HepG2 (cell line): Measurements from ENCODE around the gene STK39. TPM values are rescaled to one million over a fixed set of nuclear protein-coding genes. Genes with fewer than 3 reads are reported as not detected.

Experiments used
- AHDC1 ChIP-seq: sonication (generic); formaldehyde crosslinking; IDR thresholded peaks from 2 replicates; pipeline ENCODE4 v1.5.1; 2020; ENCODE audit warnings: mild to moderate bottlenecking, missing genetic modification reagents, borderline replicate concordance
- ATF5 ChIP-seq: sonication (generic); formaldehyde crosslinking; IDR thresholded peaks from 2 replicates; pipeline ENCODE4 v1.4.0; 2020; ENCODE audit warnings: mild to moderate bottlenecking, low read depth, missing genetic modification reagents
- CCDC6 ChIP-seq: sonication (generic); formaldehyde crosslinking; IDR thresholded peaks from 2 replicates; pipeline ENCODE4 v1.8.1; 2022; ENCODE audit warnings: mild to moderate bottlenecking, missing genetic modification reagents, moderate library complexity
- CEBPB ChIP-seq: IDR thresholded peaks from 2 replicates; pipeline ENCODE4 v1.6.1; 2011; ENCODE audit warnings: low read depth, low read length, improper control_type of control experiment, borderline replicate concordance
- CHD4 ChIP-seq: fragments of 200-600 bp; sonication (generic); IDR thresholded peaks from 2 replicates; pipeline ENCODE4 v1.7.0; 2017; ENCODE audit warnings: mild to moderate bottlenecking, low read length, borderline replicate concordance
- CREM ChIP-seq, 2 experiments: sonication (generic) in 1 of 2; formaldehyde crosslinking in 1 of 2; IDR thresholded peaks; 2 replicates each; pipeline versions ENCODE4 v1.4.0 to v1.6.1; 2016 to 2020; ENCODE audit warnings: antibody characterized with exemption in 1 of 2, mild to moderate bottlenecking in 1 of 2, missing genetic modification reagents in 1 of 2
- ERF ChIP-seq: IDR thresholded peaks from 2 replicates; pipeline ENCODE4 v1.6.1; 2018; ENCODE audit warnings: missing biosample characterization, missing genetic modification reagents
- HCFC1 ChIP-seq: fragments of 150-350 bp; IDR thresholded peaks from 2 replicates; pipeline ENCODE4 v1.6.1; 2014; ENCODE audit warnings: low read depth, low read length
- JUN ChIP-seq: sonication (generic); formaldehyde crosslinking; IDR thresholded peaks from 2 replicates; pipeline ENCODE4 v1.4.0; 2020; ENCODE audit warnings: mild to moderate bottlenecking, missing genetic modification reagents
- KAT2B ChIP-seq: fragments of 150-350 bp; IDR thresholded peaks from 2 replicates; pipeline ENCODE4 v1.6.1; 2014; ENCODE audit warnings: low read depth, low read length, borderline replicate concordance
- MXD4 ChIP-seq: IDR thresholded peaks from 2 replicates; pipeline ENCODE4 v1.6.1; 2016; ENCODE audit warnings: mild to moderate bottlenecking, missing biosample characterization, missing genetic modification reagents
- NFYB ChIP-seq: sonication (generic); formaldehyde crosslinking; IDR thresholded peaks from 2 replicates; pipeline ENCODE4 v1.4.0; 2020; ENCODE audit warnings: missing genetic modification reagents
- NONO ChIP-seq, 2 experiments: fragments of 450-650 bp in 1 of 2; sonication (generic) in 1 of 2; formaldehyde crosslinking in 1 of 2; IDR thresholded peaks in 1 of 2; conservative IDR thresholded peaks in 1 of 2; 2 replicates each; pipeline versions ENCODE4 v1.6.1 to v1.8.0; 2017 to 2022; ENCODE audit warnings: mild to moderate bottlenecking in 1 of 2, missing genetic modification reagents in 1 of 2, moderate library complexity in 1 of 2
- NR2F6 ChIP-seq, 2 experiments: IDR thresholded peaks; 2 replicates each; pipeline ENCODE4 v1.6.1; 2016; ENCODE audit warnings: antibody characterized with exemption in 1 of 2, mild to moderate bottlenecking in 1 of 2
- POLR2A ChIP-seq, 2 experiments: IDR thresholded peaks; 2 replicates each; pipeline ENCODE4 v1.6.1; 2011; ENCODE audit warnings: low read depth in 2 of 2, low read length in 2 of 2, mild to moderate bottlenecking in 1 of 2, moderate library complexity in 1 of 2; ENCODE audit not compliant: insufficient read depth in 1 of 2
- SETDB1 ChIP-seq: sonication (generic); formaldehyde crosslinking; IDR thresholded peaks from 2 replicates; pipeline ENCODE4 v1.5.1; 2020; ENCODE audit warnings: missing genetic modification reagents, mild to moderate bottlenecking, borderline replicate concordance
- SRSF1 ChIP-seq: fragments of 200-400 bp; formaldehyde crosslinking; optimal IDR thresholded peaks from 2 replicates; pipeline ENCODE3; 2017; ENCODE audit warnings: mild to moderate bottlenecking, low read depth, low read length, moderate library complexity
- TCF7 ChIP-seq: sonication (generic); IDR thresholded peaks from 2 replicates; pipeline ENCODE4 v1.6.1; 2016; ENCODE audit warnings: antibody characterized with exemption, low read depth
- ZNF512 ChIP-seq: sonication (generic); formaldehyde crosslinking; IDR thresholded peaks from 2 replicates; pipeline ENCODE4 v1.4.0; 2020; ENCODE audit warnings: mild to moderate bottlenecking, missing genetic modification reagents
- ZNF577 ChIP-seq: sonication (generic); formaldehyde crosslinking; IDR thresholded peaks from 2 replicates; pipeline ENCODE4 v1.4.0; 2020; ENCODE audit warnings: mild to moderate bottlenecking, low read depth, missing genetic modification reagents, borderline replicate concordance
- ZNF713 ChIP-seq: sonication (generic); formaldehyde crosslinking; IDR thresholded peaks from 2 replicates; pipeline ENCODE4 v1.4.0; 2020; ENCODE audit warnings: mild to moderate bottlenecking, missing genetic modification reagents
- polyA plus RNA-seq, 8 experiments: library from polyadenylated mRNA; depleted of rRNA in 3 of 8; stranded (reverse) in 7 of 8; unstranded in 1 of 8; fragments of >200 nt; fragmentation: Illumina TruSeq in 4 of 8; extraction: Trizol in 4 of 8; gene quantifications; 2 replicates each; pipeline versions ENCODE4 v1.2.1 to v1.2.3, GENCODE V29; 2011 to 2016; ENCODE audit warnings: low read depth in 4 of 8, missing spikeins in 1 of 8, mixed read lengths in 1 of 8; ENCODE audit not compliant: insufficient read depth in 1 of 8
- total RNA-seq, 5 experiments: library from RNA; depleted of rRNA; stranded (reverse); fragments of >200 nt; fragmentation: Illumina TruSeq; extraction: Trizol; gene quantifications; 2 replicates each; pipeline ENCODE4 v1.2.3, GENCODE V29; 2016; ENCODE audit warnings: low read depth in 1 of 5

Gene STK39
- total and polyA plus RNA-seq, 2 of the 13 experiments (the other 11 are each of a cell fraction or from before 2014, with no cell fraction given): 27.3 to 38.4 TPM

GRCh38 chr2:168190590-168191336 lies 56.6 kb downstream of the STK39 start (continued):
- TF ChIP-seq JUN (CRISPR knock-in tag) (peak; percentile 66; the same call in 1 of the 2 replicates), CHD4 (peak; percentile 75; the same call in 1 of the 2 replicates), KAT2B (no peak), ZNF713 (CRISPR knock-in tag) (no peak), SRSF1 (no peak), ZNF577 (CRISPR knock-in tag) (no peak), ZNF512 (no peak), NR2F6 (IDR thresholded peaks at IDR 0.05) (peak; percentile 81), NR2F6 (CRISPR knock-in tag; IDR thresholded peaks at IDR 0.05) (peak; percentile 86), CEBPB (peak; percentile 47; the same call in 1 of the 2 replicates), CCDC6 (no peak), SETDB1 (CRISPR knock-in tag) (no peak), NONO (IDR thresholded peaks at IDR 0.05) (no peak), NONO (CRISPR knock-in tag; conservative IDR thresholded peaks at IDR 0.05) (peak; percentile 51; the same call in 1 of the 2 replicates), CREM (IDR thresholded peaks at IDR 0.05) (peak; percentile 88), CREM (CRISPR knock-in tag; IDR thresholded peaks at IDR 0.05) (no peak), ERF (CRISPR knock-in tag) (peak; percentile 86), AHDC1 (CRISPR knock-in tag) (peak; percentile 98), POLR2A (IDR thresholded peaks at IDR 0.05; ENCODE audit: insufficient read depth in 1 of 2, low read depth in 2 of 2, low read length in 2 of 2) (peak; percentile 68 to 82), ATF5 (CRISPR knock-in tag) (no peak), TCF7 (peak; percentile 95), HCFC1 (no peak), NFYB (CRISPR knock-in tag) (no peak), MXD4 (CRISPR knock-in tag) (0 out of 2 replicates have a peak, but pooled peaks have one; percentile 21)
